ENCODE measurements around the gene TRMT5.

The TRMT5 gene

GRCh38 chr14:60986500-60986899 lies 5.6 kb upstream of the TRMT5 start:
- Histone ChIP-seq H4K8ac (ENCODE audit: low read depth, low read length) (no peak overlapping the region), H3K27me3 (ENCODE audit: insufficient read depth, low read length) (no peaks in the 10 kb centered on the region), H3K36me3 (ENCODE audit: control insufficient read depth in 1 of 2, insufficient read depth in 2 of 2, low read length in 2 of 2) (peaks cover 4 to 10% of the 10 kb centered on the region in 2 experiments), H2AFZ (ENCODE audit: insufficient read depth, low read length, poor library complexity) (no peak overlapping the region), H3K4me2 (ENCODE audit: low read length) (no peak overlapping the region), H4K12ac (ENCODE audit: low read depth, low read length) (no peak overlapping the region), H3K14ac (ENCODE audit: low read length) (no peak overlapping the region), H3K79me1 (ENCODE audit: low read length) (no peaks in the 10 kb centered on the region), H3K23ac (ENCODE audit: low read length) (no peak overlapping the region), H3K9ac (ENCODE audit: low read length) (no peak overlapping the region), H3K18ac (ENCODE audit: low read length) (no peak overlapping the region), H3K9me3 (ENCODE audit: insufficient read depth, low read depth, low read length) (no peaks in the 10 kb centered on the region), H3K79me2 (ENCODE audit: control insufficient read depth, insufficient read depth, low read length, poor library complexity) (no peaks in the 10 kb centered on the region), H3K4me3 (ENCODE audit: low read depth, low read length) (no peak overlapping the region), H2AK5ac (ENCODE audit: low read length) (no peak overlapping the region), H3K27ac (ENCODE audit: low read depth, low read length) (no peak overlapping the region), H2BK5ac (ENCODE audit: low read depth, low read length, poor library complexity) (no peak overlapping the region), H4K91ac (ENCODE audit: low read depth, low read length) (no peak overlapping the region), H2BK120ac (ENCODE audit: insufficient read depth, low read length, poor library complexity) (no peak overlapping the region), H3K4me1 (ENCODE audit: control insufficient read depth in 1 of 2, insufficient read depth in 2 of 2, low read length in 2 of 2) (no peaks in the 10 kb centered on the region), H3K4ac (ENCODE audit: low read depth, low read length) (no peak overlapping the region), H2BK12ac (ENCODE audit: low read length) (no peak overlapping the region)
- DNase-seq = no peak
- no CpG with 5 or more reads among the region's 2 CpGs for WGBS (ENCODE audit: extremely low coverage, insufficient coverage, insufficient read length)

DNA sequence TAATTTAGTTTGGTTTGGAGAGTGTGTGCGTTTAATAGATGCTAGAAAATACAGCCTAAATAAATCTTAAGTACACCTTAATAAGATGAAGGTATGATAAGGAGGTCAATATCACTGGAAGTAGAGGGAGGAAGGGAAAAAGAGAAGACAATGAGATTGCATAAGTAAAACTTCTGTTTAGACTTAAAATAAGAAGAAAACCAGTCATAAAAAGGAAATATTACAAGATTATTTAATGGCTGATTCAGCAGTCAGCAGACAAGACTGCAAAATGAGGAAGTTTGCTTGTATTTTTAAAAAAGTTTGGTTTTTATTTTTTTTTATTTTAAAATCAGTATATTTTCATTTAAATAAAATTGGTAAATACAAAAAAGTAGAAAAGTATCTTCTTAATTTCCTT lies 3.3 kb upstream of the TRMT5 start:
- no peak overlapping the region for H3K18ac ChIP-seq (ENCODE audit: low read length)
- no peak overlapping the region for H2BK12ac ChIP-seq (ENCODE audit: low read length)
- 100% methylated on average over 1 of the region's 1 CpG for WGBS (ENCODE audit: extremely low coverage, insufficient coverage, insufficient read length)
- no peak overlapping the region for H4K91ac ChIP-seq (ENCODE audit: low read depth, low read length)
- peaks cover 0 to 5% of the 10 kb centered on the region in 2 experiments for H3K36me3 ChIP-seq (ENCODE audit: control insufficient read depth in 1 of 2, insufficient read depth in 2 of 2, low read length in 2 of 2)
- no peak overlapping the region for H3K4me3 ChIP-seq (ENCODE audit: low read depth, low read length)
- H3K23ac ChIP-seq (ENCODE audit: low read length) = no peak overlapping the region
- H2AFZ ChIP-seq (ENCODE audit: insufficient read depth, low read length, poor library complexity) = no peak overlapping the region
- no peak overlapping the region for H2AK5ac ChIP-seq (ENCODE audit: low read length)
- H3K14ac ChIP-seq (ENCODE audit: low read length) = no peak overlapping the region
- no peak overlapping the region for H4K12ac ChIP-seq (ENCODE audit: low read depth, low read length)
- H3K79me2 ChIP-seq (ENCODE audit: control insufficient read depth, insufficient read depth, low read length, poor library complexity) = peaks cover 6% of the 10 kb centered on the region
- no peak overlapping the region for H3K27ac ChIP-seq (ENCODE audit: low read depth, low read length)
- no peaks in the 10 kb centered on the region for H3K9me3 ChIP-seq (ENCODE audit: insufficient read depth, low read depth, low read length)
- no peak overlapping the region for H3K9ac ChIP-seq (ENCODE audit: low read length)
- H3K27me3 ChIP-seq (ENCODE audit: insufficient read depth, low read length) = no peaks in the 10 kb centered on the region
- H4K8ac ChIP-seq (ENCODE audit: low read depth, low read length) = no peak overlapping the region
- no peak overlapping the region for H2BK5ac ChIP-seq (ENCODE audit: low read depth, low read length, poor library complexity)
- H2BK120ac ChIP-seq (ENCODE audit: insufficient read depth, low read length, poor library complexity) = no peak overlapping the region
- H3K4me1 ChIP-seq (ENCODE audit: control insufficient read depth in 1 of 2, insufficient read depth in 2 of 2, low read length in 2 of 2) = no peaks in the 10 kb centered on the region
- DNase-seq = no peak
- no peak overlapping the region for H3K4me2 ChIP-seq (ENCODE audit: low read length)
- peaks cover 7% of the 10 kb centered on the region for H3K79me1 ChIP-seq (ENCODE audit: low read length)
- no peak overlapping the region for H3K4ac ChIP-seq (ENCODE audit: low read depth, low read length)

GRCh38 chr14:60981633-60982455 lies 965 bp upstream of the TRMT5 start:
- no peak overlapping the region for H2AK5ac ChIP-seq (ENCODE audit: low read length)
- peaks cover 7% of the 10 kb centered on the region for H3K79me1 ChIP-seq (ENCODE audit: low read length)
- H3K9ac ChIP-seq (ENCODE audit: low read length) = peak overlapping the region; percentile 69
- H2BK120ac ChIP-seq (ENCODE audit: insufficient read depth, low read length, poor library complexity) = peak overlapping the region; percentile 48
- H3K79me2 ChIP-seq (ENCODE audit: control insufficient read depth, insufficient read depth, low read length, poor library complexity) = peaks cover 6% of the 10 kb centered on the region
- H4K12ac ChIP-seq (ENCODE audit: low read depth, low read length) = no peak overlapping the region
- peak overlapping the region; percentile 49 for H2BK5ac ChIP-seq (ENCODE audit: low read depth, low read length, poor library complexity)
- DNase-seq = peak; percentile 31 to 66
- H3K4ac ChIP-seq (ENCODE audit: low read depth, low read length) = no peak overlapping the region
- H3K4me3 ChIP-seq (ENCODE audit: low read depth, low read length) = peak overlapping the region; percentile 88
- peak overlapping the region; percentile 86 for H4K8ac ChIP-seq (ENCODE audit: low read depth, low read length)
- H2BK12ac ChIP-seq (ENCODE audit: low read length) = no peak overlapping the region
- no peaks in the 10 kb centered on the region for H3K4me1 ChIP-seq (ENCODE audit: control insufficient read depth in 1 of 2, insufficient read depth in 2 of 2, low read length in 2 of 2)
- peak overlapping the region; percentile 40 for H3K27ac ChIP-seq (ENCODE audit: low read depth, low read length)
- peak overlapping the region; percentile 28 for H4K91ac ChIP-seq (ENCODE audit: low read depth, low read length)
- no peak overlapping the region for H3K18ac ChIP-seq (ENCODE audit: low read length)
- H3K14ac ChIP-seq (ENCODE audit: low read length) = peak overlapping the region; percentile 45
- no peaks in the 10 kb centered on the region for H3K27me3 ChIP-seq (ENCODE audit: insufficient read depth, low read length)
- H3K4me2 ChIP-seq (ENCODE audit: low read length) = peak overlapping the region; percentile 89
- peak overlapping the region; percentile 65 for H2AFZ ChIP-seq (ENCODE audit: insufficient read depth, low read length, poor library complexity)
- H3K9me3 ChIP-seq (ENCODE audit: insufficient read depth, low read depth, low read length) = no peaks in the 10 kb centered on the region
- peaks cover 0 to 4% of the 10 kb centered on the region in 2 experiments for H3K36me3 ChIP-seq (ENCODE audit: control insufficient read depth in 1 of 2, insufficient read depth in 2 of 2, low read length in 2 of 2)
- 100% methylated on average over 1 of the region's 12 CpGs for WGBS (ENCODE audit: extremely low coverage, insufficient coverage, insufficient read length)
- H3K23ac ChIP-seq (ENCODE audit: low read length) = no peak overlapping the region

DNA sequence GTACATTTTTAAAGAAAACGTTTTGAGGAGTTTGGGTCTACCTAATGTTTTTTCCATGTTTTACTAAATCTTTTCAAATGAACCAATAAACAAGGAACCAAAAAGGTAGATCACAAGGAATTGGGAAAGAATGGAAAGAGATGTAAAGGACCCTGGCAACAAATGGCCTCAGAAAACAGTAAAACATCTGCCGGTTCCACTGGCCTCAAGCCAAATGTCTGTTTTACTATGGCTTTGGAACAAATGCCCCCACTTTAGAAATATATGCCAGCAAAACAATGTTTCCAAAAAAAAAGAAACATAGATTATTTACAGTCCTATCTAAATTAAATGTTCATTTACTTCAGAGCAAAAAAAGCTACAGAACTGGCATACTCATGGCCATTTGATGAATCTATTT lies 3.0 kb downstream of the TRMT5 start:
- H2BK12ac ChIP-seq (ENCODE audit: low read length) = no peak overlapping the region
- no peak overlapping the region for H3K9ac ChIP-seq (ENCODE audit: low read length)
- H3K14ac ChIP-seq (ENCODE audit: low read length) = no peak overlapping the region
- no peak overlapping the region for H3K18ac ChIP-seq (ENCODE audit: low read length)
- no peak overlapping the region for H3K4ac ChIP-seq (ENCODE audit: low read depth, low read length)
- H3K23ac ChIP-seq (ENCODE audit: low read length) = no peak overlapping the region
- H3K9me3 ChIP-seq (ENCODE audit: insufficient read depth, low read depth, low read length) = no peaks in the 10 kb centered on the region
- no peak overlapping the region for H3K4me2 ChIP-seq (ENCODE audit: low read length)
- WGBS (ENCODE audit: extremely low coverage, insufficient coverage, insufficient read length) = no CpG with 5 or more reads among the region's 2 CpGs
- no peak overlapping the region for H2AK5ac ChIP-seq (ENCODE audit: low read length)
- H2BK120ac ChIP-seq (ENCODE audit: insufficient read depth, low read length, poor library complexity) = no peak overlapping the region
- H4K91ac ChIP-seq (ENCODE audit: low read depth, low read length) = no peak overlapping the region
- H3K79me2 ChIP-seq (ENCODE audit: control insufficient read depth, insufficient read depth, low read length, poor library complexity) = peaks cover 6% of the 10 kb centered on the region
- H3K36me3 ChIP-seq (ENCODE audit: control insufficient read depth in 1 of 2, insufficient read depth in 2 of 2, low read length in 2 of 2) = peaks cover 0 to 6% of the 10 kb centered on the region in 2 experiments
- H2AFZ ChIP-seq (ENCODE audit: insufficient read depth, low read length, poor library complexity) = no peak overlapping the region
- no peaks in the 10 kb centered on the region for H3K4me1 ChIP-seq (ENCODE audit: control insufficient read depth in 1 of 2, insufficient read depth in 2 of 2, low read length in 2 of 2)
- H3K4me3 ChIP-seq (ENCODE audit: low read depth, low read length) = no peak overlapping the region
- H4K8ac ChIP-seq (ENCODE audit: low read depth, low read length) = no peak overlapping the region
- DNase-seq = no peak
- H3K27me3 ChIP-seq (ENCODE audit: insufficient read depth, low read length) = no peaks in the 10 kb centered on the region
- no peak overlapping the region for H3K27ac ChIP-seq (ENCODE audit: low read depth, low read length)
- H2BK5ac ChIP-seq (ENCODE audit: low read depth, low read length, poor library complexity) = no peak overlapping the region
- no peak overlapping the region for H4K12ac ChIP-seq (ENCODE audit: low read depth, low read length)
- peaks cover 7% of the 10 kb centered on the region for H3K79me1 ChIP-seq (ENCODE audit: low read length)

All from trophoblast cell (in vitro differentiated cells and primary cell).